ENCODE results near the gene BACH2. TPM values are rescaled to one million over a fixed set of nuclear protein-coding genes. Genes with fewer than 3 reads are reported as not detected.

BACH2 gene
- polyA plus RNA-seq, 1 of the 3 experiments (the other 2 are of a cell fraction) = 0.46 TPM

- Histone ChIP-seq H3K4me3 (ENCODE audit: low read depth in 2 of 2, low read length in 1 of 2) (no peak overlapping the region), H3K4me1 (ENCODE audit: control insufficient read depth in 1 of 2, insufficient read depth in 2 of 2, low read depth in 1 of 2, low read length in 1 of 2) (peaks cover 0 to 5% of the 10 kb centered on the region in 2 experiments; a peak in 1 of 4 replicates), H3K9ac (no peak overlapping the region), H3K79me2 (ENCODE audit: insufficient read depth) (no peaks in the 10 kb centered on the region), H2AFZ (ENCODE audit: low read depth) (no peak overlapping the region), H3K36me3 (replicated peaks in 1 of 2; ENCODE audit: control insufficient read depth in 1 of 2, insufficient read depth in 2 of 2, low read length in 1 of 2) (no peaks in the 10 kb centered on the region), H3K27me3 (ENCODE audit: insufficient read depth) (peaks cover 33% of the 10 kb centered on the region), H4K20me1 (ENCODE audit: insufficient read depth) (no peaks in the 10 kb centered on the region), H3K9me2 (no peaks in the 10 kb centered on the region), H3K9me3 (no peaks in the 10 kb centered on the region), H3K27ac (ENCODE audit: low read depth in 2 of 2, low read length in 1 of 2) (no peak overlapping the region), H3F3A (replicated peaks; ENCODE audit: insufficient read depth) (no peaks in the 10 kb centered on the region), H3K4me2 (no peak overlapping the region)
- WGBS (ENCODE audit: low lambda C conversion rate) = 70% methylated on average over 2 of the region's 2 CpGs
- no peak for DNase-seq
- TF ChIP-seq FOXM1 (IDR thresholded peaks at IDR 0.05; ENCODE audit: low read depth) = no peak
- no peak for TF ChIP-seq CTCF (IDR thresholded peaks at IDR 0.05)
- TF ChIP-seq GABPA (IDR thresholded peaks at IDR 0.05; ENCODE audit: low read depth) = no peak
- TF ChIP-seq, protein P1, sequence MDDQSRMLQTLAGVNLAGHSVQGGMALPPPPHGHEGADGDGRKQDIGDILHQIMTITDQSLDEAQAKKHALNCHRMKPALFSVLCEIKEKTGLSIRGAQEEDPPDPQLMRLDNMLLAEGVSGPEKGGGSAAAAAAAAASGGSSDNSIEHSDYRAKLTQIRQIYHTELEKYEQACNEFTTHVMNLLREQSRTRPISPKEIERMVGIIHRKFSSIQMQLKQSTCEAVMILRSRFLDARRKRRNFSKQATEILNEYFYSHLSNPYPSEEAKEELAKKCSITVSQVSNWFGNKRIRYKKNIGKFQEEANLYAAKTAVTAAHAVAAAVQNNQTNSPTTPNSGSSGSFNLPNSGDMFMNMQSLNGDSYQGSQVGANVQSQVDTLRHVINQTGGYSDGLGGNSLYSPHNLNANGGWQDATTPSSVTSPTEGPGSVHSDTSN (IDR thresholded peaks at IDR 0.05) = no peak
- TF ChIP-seq RXRA (IDR thresholded peaks at IDR 0.05; ENCODE audit: borderline replicate concordance, low read depth) = no peak
- TF ChIP-seq TEAD4 (IDR thresholded peaks at IDR 0.05; ENCODE audit: borderline replicate concordance, insufficient read depth) = no peak
- TF ChIP-seq GATA2 (CRISPR knock-in tag; IDR thresholded peaks at IDR 0.05) = no peak
- no peak for TF ChIP-seq RCOR1 (IDR thresholded peaks at IDR 0.05; ENCODE audit: low read length)
- no peak for TF ChIP-seq EP300 (IDR thresholded peaks at IDR 0.05; ENCODE audit: borderline replicate concordance in 1 of 2, low read depth in 1 of 2, low read length in 1 of 2)
- TF ChIP-seq, protein P2, sequence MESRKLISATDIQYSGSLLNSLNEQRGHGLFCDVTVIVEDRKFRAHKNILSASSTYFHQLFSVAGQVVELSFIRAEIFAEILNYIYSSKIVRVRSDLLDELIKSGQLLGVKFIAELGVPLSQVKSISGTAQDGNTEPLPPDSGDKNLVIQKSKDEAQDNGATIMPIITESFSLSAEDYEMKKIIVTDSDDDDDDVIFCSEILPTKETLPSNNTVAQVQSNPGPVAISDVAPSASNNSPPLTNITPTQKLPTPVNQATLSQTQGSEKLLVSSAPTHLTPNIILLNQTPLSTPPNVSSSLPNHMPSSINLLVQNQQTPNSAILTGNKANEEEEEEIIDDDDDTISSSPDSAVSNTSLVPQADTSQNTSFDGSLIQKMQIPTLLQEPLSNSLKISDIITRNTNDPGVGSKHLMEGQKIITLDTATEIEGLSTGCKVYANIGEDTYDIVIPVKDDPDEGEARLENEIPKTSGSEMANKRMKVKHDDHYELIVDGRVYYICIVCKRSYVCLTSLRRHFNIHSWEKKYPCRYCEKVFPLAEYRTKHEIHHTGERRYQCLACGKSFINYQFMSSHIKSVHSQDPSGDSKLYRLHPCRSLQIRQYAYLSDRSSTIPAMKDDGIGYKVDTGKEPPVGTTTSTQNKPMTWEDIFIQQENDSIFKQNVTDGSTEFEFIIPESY (IDR thresholded peaks at IDR 0.05; ENCODE audit: borderline replicate concordance, low read depth) = no peak
- TF ChIP-seq MXI1 (IDR thresholded peaks at IDR 0.05; ENCODE audit: low read depth, low read length) = no peak
- no peak for TF ChIP-seq ELF1 (IDR thresholded peaks at IDR 0.05)
- TF ChIP-seq TAF1 (IDR thresholded peaks at IDR 0.05; ENCODE audit: borderline replicate concordance, low read depth, low read length) = no peak
- no peak for TF ChIP-seq NRF1 (IDR thresholded peaks at IDR 0.05; ENCODE audit: low read depth, low read length)
- TF ChIP-seq EZH2phosphoT487 (IDR thresholded peaks at IDR 0.05; ENCODE audit: borderline replicate concordance, low read depth) = no peak
- TF ChIP-seq FOSL2 (IDR thresholded peaks at IDR 0.05; ENCODE audit: borderline replicate concordance, low read depth) = no peak
- TF ChIP-seq USF2 (IDR thresholded peaks at IDR 0.05; ENCODE audit: borderline replicate concordance, low read depth, low read length) = no peak
- TF ChIP-seq FOXJ3 (CRISPR knock-in tag; IDR thresholded peaks at IDR 0.05) = no peak
- no peak for TF ChIP-seq POLR2AphosphoS5 (IDR thresholded peaks at IDR 0.05; ENCODE audit: low read depth, low read length)
- TF ChIP-seq CHD2 (IDR thresholded peaks at IDR 0.05; ENCODE audit: low read length, partially characterized antibody) = no peak
- ChIA-PET POLR2A (no interaction called here), CTCF (no interaction called here)
These were observed 6.4 kb upstream of the BACH2 start for GRCh38 chr6:90303039-90303438.

All from SK-N-SH (cell line).